Measurements from ENCODE around the gene C5AR1. TPM values are rescaled to one million over a fixed set of nuclear protein-coding genes. Genes with fewer than 3 reads are reported as not detected.
"Not testable (repeated sequence)": the region's sequence is repeated elsewhere in the genome, so short reads cannot be mapped to it uniquely, and the experiment has no call there.

C5AR1 gene
- total RNA-seq, 4 donors from 2014 or later, result 1.2 to 2.4 (median 1.5) TPM

DNA sequence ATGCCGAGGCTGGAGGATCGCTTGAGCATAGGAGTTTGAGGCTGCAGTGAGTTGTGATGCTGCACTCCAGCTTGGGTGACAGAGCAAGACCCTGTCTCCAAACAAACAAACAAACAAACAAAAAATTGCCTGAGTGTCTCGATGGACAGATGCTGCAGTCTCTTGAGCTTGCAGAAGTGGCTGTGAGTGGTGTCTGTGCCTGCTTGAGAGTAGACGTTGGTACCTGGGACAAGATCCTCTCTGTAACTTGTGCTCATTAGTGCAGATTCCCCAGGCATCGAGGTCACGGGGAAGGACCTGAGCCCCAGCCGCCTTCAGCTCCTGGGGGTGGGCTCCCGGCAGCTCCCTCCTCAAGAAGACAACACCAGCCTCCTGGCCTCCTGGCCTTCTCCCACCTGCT is 13.7 kb downstream of the C5AR1 start:
- no peaks in the 10 kb centered on the region for H3K36me3 ChIP-seq
- peak overlapping the region; percentile 7 for H3K4me3 ChIP-seq
- TF ChIP-seq, protein P1, sequence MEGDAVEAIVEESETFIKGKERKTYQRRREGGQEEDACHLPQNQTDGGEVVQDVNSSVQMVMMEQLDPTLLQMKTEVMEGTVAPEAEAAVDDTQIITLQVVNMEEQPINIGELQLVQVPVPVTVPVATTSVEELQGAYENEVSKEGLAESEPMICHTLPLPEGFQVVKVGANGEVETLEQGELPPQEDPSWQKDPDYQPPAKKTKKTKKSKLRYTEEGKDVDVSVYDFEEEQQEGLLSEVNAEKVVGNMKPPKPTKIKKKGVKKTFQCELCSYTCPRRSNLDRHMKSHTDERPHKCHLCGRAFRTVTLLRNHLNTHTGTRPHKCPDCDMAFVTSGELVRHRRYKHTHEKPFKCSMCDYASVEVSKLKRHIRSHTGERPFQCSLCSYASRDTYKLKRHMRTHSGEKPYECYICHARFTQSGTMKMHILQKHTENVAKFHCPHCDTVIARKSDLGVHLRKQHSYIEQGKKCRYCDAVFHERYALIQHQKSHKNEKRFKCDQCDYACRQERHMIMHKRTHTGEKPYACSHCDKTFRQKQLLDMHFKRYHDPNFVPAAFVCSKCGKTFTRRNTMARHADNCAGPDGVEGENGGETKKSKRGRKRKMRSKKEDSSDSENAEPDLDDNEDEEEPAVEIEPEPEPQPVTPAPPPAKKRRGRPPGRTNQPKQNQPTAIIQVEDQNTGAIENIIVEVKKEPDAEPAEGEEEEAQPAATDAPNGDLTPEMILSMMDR (IDR thresholded peaks at IDR 0.05), result no peak
- no peak for TF ChIP-seq POLR2A (IDR thresholded peaks at IDR 0.05)
- no peak for TF ChIP-seq POLR2AphosphoS5 (IDR thresholded peaks at IDR 0.05)
- TF ChIP-seq EP300 (IDR thresholded peaks at IDR 0.05), result no peak
- H3K9me3 ChIP-seq, result no peaks in the 10 kb centered on the region
- DNase-seq (ENCODE audit: low spot score in 2 of 2), result no peak
- no peak overlapping the region for H3K27ac ChIP-seq
- H3K4me1 ChIP-seq, result no peaks in the 10 kb centered on the region
- 83% methylated on average over 8 of the region's 8 CpGs for WGBS
- peaks cover 4% of the 10 kb centered on the region for H3K27me3 ChIP-seq

DNA sequence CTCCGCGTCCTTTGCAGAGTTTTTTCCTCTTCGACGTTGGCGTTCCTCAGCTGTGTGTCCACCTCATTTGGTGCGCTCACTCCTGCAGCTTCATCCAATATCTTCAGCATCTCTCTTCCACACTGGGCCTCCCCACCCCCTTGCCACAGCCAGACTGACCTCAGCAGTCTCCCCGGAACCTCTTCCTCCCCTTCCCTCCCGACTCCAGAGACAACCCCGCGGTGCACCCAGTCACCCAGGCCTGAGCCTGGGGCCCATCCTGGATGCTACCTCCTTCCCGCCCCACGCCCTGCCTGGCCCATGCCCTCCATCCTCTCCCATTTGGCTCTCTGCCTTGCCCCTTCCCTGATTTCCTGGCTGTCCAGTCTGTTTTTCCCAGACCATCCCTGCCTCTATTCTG is 14.2 kb downstream of the C5AR1 start:
- Histone ChIP-seq H3K27me3 (peaks cover 4% of the 10 kb centered on the region), H3K4me3 (peak overlapping the region; percentile 7), H3K9me3 (no peaks in the 10 kb centered on the region), H3K4me1 (no peaks in the 10 kb centered on the region), H3K27ac (no peak overlapping the region), H3K36me3 (no peaks in the 10 kb centered on the region)
- TF ChIP-seq EP300 (IDR thresholded peaks at IDR 0.05), result no peak
- TF ChIP-seq POLR2AphosphoS5 (IDR thresholded peaks at IDR 0.05), result no peak
- TF ChIP-seq, protein P1 (IDR thresholded peaks at IDR 0.05), result no peak
- TF ChIP-seq POLR2A (IDR thresholded peaks at IDR 0.05), result no peak
- WGBS, result 83% methylated on average over 12 of the region's 12 CpGs
- no peak for DNase-seq (ENCODE audit: low spot score in 2 of 2)

DNA sequence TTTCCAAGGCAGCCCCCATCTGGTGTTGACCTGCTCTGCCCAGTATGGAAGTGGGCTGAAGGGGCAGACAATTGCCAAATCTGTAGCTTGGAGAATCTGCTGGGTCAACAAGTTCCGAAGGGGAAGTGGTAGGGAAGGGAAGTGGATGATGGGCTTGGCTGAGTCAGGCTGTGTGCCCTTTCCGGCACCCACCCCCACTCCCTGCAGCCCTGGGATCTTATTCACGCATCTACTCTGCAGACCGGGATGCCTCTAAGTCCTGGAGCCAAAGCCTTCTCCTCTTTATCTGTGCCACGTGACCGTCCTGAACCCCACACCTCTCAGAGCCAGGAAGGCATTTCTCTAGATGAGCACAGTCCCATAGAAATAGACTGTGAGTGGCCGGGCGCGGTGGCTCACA is 14.8 kb downstream of the C5AR1 start:
- no peak overlapping the region for H3K4me3 ChIP-seq
- H3K27me3 ChIP-seq, result peaks cover 4% of the 10 kb centered on the region
- TF ChIP-seq POLR2AphosphoS5 (IDR thresholded peaks at IDR 0.05), result no peak
- TF ChIP-seq, protein P1 (IDR thresholded peaks at IDR 0.05), result no peak
- TF ChIP-seq POLR2A (IDR thresholded peaks at IDR 0.05), result no peak
- no peak for TF ChIP-seq EP300 (IDR thresholded peaks at IDR 0.05)
- DNase-seq (ENCODE audit: low spot score in 2 of 2), result no peak
- no peaks in the 10 kb centered on the region for H3K9me3 ChIP-seq
- 61% methylated on average over 9 of the region's 9 CpGs for WGBS
- H3K4me1 ChIP-seq, result no peaks in the 10 kb centered on the region
- no peaks in the 10 kb centered on the region for H3K36me3 ChIP-seq
- no peak overlapping the region for H3K27ac ChIP-seq

DNA sequence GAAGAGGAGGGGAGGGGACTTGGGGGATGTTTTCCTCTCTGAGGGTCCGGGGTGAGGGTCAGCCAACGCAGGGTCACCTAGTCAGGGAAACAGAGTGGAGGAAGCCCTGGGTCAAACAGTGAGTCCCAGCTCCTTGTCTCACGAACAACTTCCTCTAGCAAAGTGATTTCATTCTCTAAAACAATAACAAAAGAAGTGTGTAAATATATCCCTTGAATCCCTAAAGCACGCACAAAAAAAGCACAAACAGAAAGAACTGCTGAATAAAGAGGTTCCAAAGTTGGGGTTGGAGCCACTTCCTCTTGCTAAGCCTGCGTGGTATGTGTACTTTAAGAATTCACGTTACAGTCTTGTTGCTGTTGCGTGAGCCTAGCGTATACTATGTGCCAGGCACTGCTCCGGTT is 20.8 kb downstream of the C5AR1 start:
- no peak for DNase-seq (ENCODE audit: low spot score in 2 of 2)
- WGBS, result 61% methylated on average over 9 of the region's 9 CpGs
- Histone ChIP-seq H3K4me3 (no peak overlapping the region), H3K9me3 (no peaks in the 10 kb centered on the region), H3K27me3 (no peaks in the 10 kb centered on the region), H3K4me1 (peaks cover 16% of the 10 kb centered on the region), H3K36me3 (no peaks in the 10 kb centered on the region), H3K27ac (peak overlapping the region; percentile 39)
- TF ChIP-seq, protein P1 (IDR thresholded peaks at IDR 0.05), result no peak
- TF ChIP-seq POLR2AphosphoS5 (IDR thresholded peaks at IDR 0.05), result no peak
- no peak for TF ChIP-seq POLR2A (IDR thresholded peaks at IDR 0.05)

DNA sequence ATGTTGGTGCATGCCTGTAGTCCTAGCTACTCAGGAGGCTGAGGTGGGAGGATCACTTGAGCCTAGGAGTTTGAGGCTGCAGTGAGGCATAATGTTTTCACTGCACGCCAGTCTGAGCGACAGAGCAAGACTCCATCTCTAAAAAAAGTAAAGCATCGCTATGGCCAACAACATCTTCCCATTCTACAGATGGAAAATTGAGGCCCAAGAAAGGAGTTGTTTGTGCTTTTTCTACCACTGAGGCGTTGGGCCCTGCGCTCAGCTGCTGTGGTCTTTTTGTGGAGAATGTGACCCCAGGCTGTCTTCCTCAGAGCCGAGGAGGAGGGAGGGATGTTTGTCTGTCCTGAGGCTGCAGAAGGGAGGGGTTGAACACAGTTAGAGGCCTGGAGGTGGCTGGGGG is 21.8 kb downstream of the C5AR1 start:
- Histone ChIP-seq H3K4me1 (peaks cover 18% of the 10 kb centered on the region), H3K27me3 (no peaks in the 10 kb centered on the region), H3K36me3 (no peaks in the 10 kb centered on the region), H3K4me3 (peak overlapping the region; percentile 30), H3K9me3 (no peaks in the 10 kb centered on the region), H3K27ac (no peak overlapping the region)
- 80% methylated on average over 6 of the region's 6 CpGs for WGBS
- DNase-seq (ENCODE audit: low spot score in 2 of 2), result no peak
- TF ChIP-seq POLR2AphosphoS5 (IDR thresholded peaks at IDR 0.05), result no peak
- no peak for TF ChIP-seq EP300 (IDR thresholded peaks at IDR 0.05)

GRCh38 chr19:47331931-47332547 is 22.4 kb downstream of the C5AR1 start, which contains the start of gene C5AR2:
Gene C5AR2 (plus strand): TSS chr19:47332175. CDS start chr19:47340800, 8,625 bp downstream.
- no peaks in the 10 kb centered on the region for H3K9me3 ChIP-seq
- TF ChIP-seq POLR2A (IDR thresholded peaks at IDR 0.05), result peak in 1 of 2 donors; percentile 29
- no peak for TF ChIP-seq EP300 (IDR thresholded peaks at IDR 0.05)
- TF ChIP-seq, protein P1 (IDR thresholded peaks at IDR 0.05), result no peak
- TF ChIP-seq POLR2AphosphoS5 (IDR thresholded peaks at IDR 0.05), result peak in 1 of 3 donors; percentile 21
- peak in 1 of 2 donors; percentile 65 for DNase-seq (ENCODE audit: low spot score in 2 of 2)
- H3K27ac ChIP-seq, result peak within 1 kb of the TSS; percentile 56
- peak within 1 kb of the TSS; percentile 30 for H3K4me3 ChIP-seq
- 47% methylated on average over 18 of the region's 18 CpGs for WGBS
- no peaks in the 10 kb centered on the region for H3K36me3 ChIP-seq
- H3K27me3 ChIP-seq, result no peaks in the 10 kb centered on the region
- peaks cover 23% of the 10 kb centered on the region for H3K4me1 ChIP-seq

- H3K27me3 ChIP-seq; H3K27ac ChIP-seq; H3K36me3 ChIP-seq; H3K9me3 ChIP-seq; DNase-seq (ENCODE audit: low spot score in 2 of 2): not testable (repeated sequence)
- 75% methylated on average over 16 of the region's 18 CpGs for WGBS
- Histone ChIP-seq H3K4me3 (peak overlapping the region; percentile 5), H3K4me1 (peaks cover 20% of the 10 kb centered on the region)
These were observed 27.4 kb downstream of the C5AR1 start for GRCh38 chr19:47336765-47337718.

Measured in suprapubic skin (tissue), 4 donors.